ENCODE measurements around the gene DIDO1.
A peak's percentile ranks its signal among the peaks of the same experiment; 100 is the strongest.

Gene DIDO1

GRCh38 chr20:62886709-62887058 is 39.6 kb downstream of the DIDO1 start:
- Histone ChIP-seq H3K27me3 (ENCODE audit: low read depth, low read length) (no peaks in the 10 kb centered on the region), H3K4me3 (ENCODE audit: low read length) (no peak overlapping the region), H3K27ac (ENCODE audit: low read length) (peak overlapping the region; percentile 81), H3K36me3 (replicated peaks; ENCODE audit: low read depth, low read length) (peaks cover 80% of the 10 kb centered on the region), H3K9me3 (ENCODE audit: insufficient read depth, low read length) (no peaks in the 10 kb centered on the region), H3K4me1 (ENCODE audit: low read length) (peaks cover 38% of the 10 kb centered on the region), H4K20me1 (ENCODE audit: insufficient read depth, low read length) (no peaks in the 10 kb centered on the region), H3K79me2 (ENCODE audit: low read length) (0 out of 2 replicates have a peak, but pooled peaks cover 5% of the 10 kb centered on the region), H3K9ac (ENCODE audit: low read length) (no peak overlapping the region), H3K4me2 (ENCODE audit: low read length) (peak overlapping the region; percentile 52; the same call in 1 of the 2 replicates), H2AFZ (ENCODE audit: low read depth, low read length) (no peak overlapping the region)
- TF ChIP-seq, protein P1, sequence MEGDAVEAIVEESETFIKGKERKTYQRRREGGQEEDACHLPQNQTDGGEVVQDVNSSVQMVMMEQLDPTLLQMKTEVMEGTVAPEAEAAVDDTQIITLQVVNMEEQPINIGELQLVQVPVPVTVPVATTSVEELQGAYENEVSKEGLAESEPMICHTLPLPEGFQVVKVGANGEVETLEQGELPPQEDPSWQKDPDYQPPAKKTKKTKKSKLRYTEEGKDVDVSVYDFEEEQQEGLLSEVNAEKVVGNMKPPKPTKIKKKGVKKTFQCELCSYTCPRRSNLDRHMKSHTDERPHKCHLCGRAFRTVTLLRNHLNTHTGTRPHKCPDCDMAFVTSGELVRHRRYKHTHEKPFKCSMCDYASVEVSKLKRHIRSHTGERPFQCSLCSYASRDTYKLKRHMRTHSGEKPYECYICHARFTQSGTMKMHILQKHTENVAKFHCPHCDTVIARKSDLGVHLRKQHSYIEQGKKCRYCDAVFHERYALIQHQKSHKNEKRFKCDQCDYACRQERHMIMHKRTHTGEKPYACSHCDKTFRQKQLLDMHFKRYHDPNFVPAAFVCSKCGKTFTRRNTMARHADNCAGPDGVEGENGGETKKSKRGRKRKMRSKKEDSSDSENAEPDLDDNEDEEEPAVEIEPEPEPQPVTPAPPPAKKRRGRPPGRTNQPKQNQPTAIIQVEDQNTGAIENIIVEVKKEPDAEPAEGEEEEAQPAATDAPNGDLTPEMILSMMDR (IDR thresholded peaks at IDR 0.05; ENCODE audit: low read depth, low read length): no peak
- TF ChIP-seq EZH2phosphoT487 (IDR thresholded peaks at IDR 0.05; ENCODE audit: low read depth): no peak

GRCh38 chr20:62885896-62886708 is 40.2 kb downstream of the DIDO1 start:
- Histone ChIP-seq H3K4me1 (ENCODE audit: low read length) (peaks cover 38% of the 10 kb centered on the region), H3K9ac (ENCODE audit: low read length) (peak overlapping the region; percentile 37; the same call in 1 of the 2 replicates), H3K27ac (ENCODE audit: low read length) (peak overlapping the region; percentile 81), H3K36me3 (replicated peaks; ENCODE audit: low read depth, low read length) (peaks cover 80% of the 10 kb centered on the region), H3K9me3 (ENCODE audit: insufficient read depth, low read length) (no peaks in the 10 kb centered on the region), H3K4me2 (ENCODE audit: low read length) (peak overlapping the region; percentile 52), H3K27me3 (ENCODE audit: low read depth, low read length) (no peaks in the 10 kb centered on the region), H4K20me1 (ENCODE audit: insufficient read depth, low read length) (no peaks in the 10 kb centered on the region), H2AFZ (ENCODE audit: low read depth, low read length) (no peak overlapping the region), H3K4me3 (ENCODE audit: low read length) (peak overlapping the region; percentile 7; the same call in 1 of the 2 replicates), H3K79me2 (ENCODE audit: low read length) (0 out of 2 replicates have a peak, but pooled peaks cover 5% of the 10 kb centered on the region)
- no peak for TF ChIP-seq EZH2phosphoT487 (IDR thresholded peaks at IDR 0.05; ENCODE audit: low read depth)
- TF ChIP-seq, protein P1 (IDR thresholded peaks at IDR 0.05; ENCODE audit: low read depth, low read length): no peak

- H3K79me2 ChIP-seq (ENCODE audit: low read length): 0 out of 2 replicates have a peak, but pooled peaks cover 5% of the 10 kb centered on the region
- H3K36me3 ChIP-seq (replicated peaks; ENCODE audit: low read depth, low read length): peaks cover 73% of the 10 kb centered on the region
- no peaks in the 10 kb centered on the region for H4K20me1 ChIP-seq (ENCODE audit: insufficient read depth, low read length)
- H3K27me3 ChIP-seq (ENCODE audit: low read depth, low read length): no peaks in the 10 kb centered on the region
- H3K4me2 ChIP-seq (ENCODE audit: low read length): peak overlapping the region; percentile 52
- TF ChIP-seq, protein P1 (IDR thresholded peaks at IDR 0.05; ENCODE audit: low read depth, low read length): no peak
- no peak for TF ChIP-seq EZH2phosphoT487 (IDR thresholded peaks at IDR 0.05; ENCODE audit: low read depth)
- peak overlapping the region; percentile 37; the same call in 1 of the 2 replicates for H3K9ac ChIP-seq (ENCODE audit: low read length)
- H3K27ac ChIP-seq (ENCODE audit: low read length): peak overlapping the region; percentile 81
- no peak overlapping the region for H2AFZ ChIP-seq (ENCODE audit: low read depth, low read length)
- H3K9me3 ChIP-seq (ENCODE audit: insufficient read depth, low read length): no peaks in the 10 kb centered on the region
- peaks cover 38% of the 10 kb centered on the region for H3K4me1 ChIP-seq (ENCODE audit: low read length)
- H3K4me3 ChIP-seq (ENCODE audit: low read length): peak overlapping the region; percentile 7; the same call in 1 of the 2 replicates
Measured at GRCh38 chr20:62885046-62885895, 41.0 kb downstream of the DIDO1 start.

DNA sequence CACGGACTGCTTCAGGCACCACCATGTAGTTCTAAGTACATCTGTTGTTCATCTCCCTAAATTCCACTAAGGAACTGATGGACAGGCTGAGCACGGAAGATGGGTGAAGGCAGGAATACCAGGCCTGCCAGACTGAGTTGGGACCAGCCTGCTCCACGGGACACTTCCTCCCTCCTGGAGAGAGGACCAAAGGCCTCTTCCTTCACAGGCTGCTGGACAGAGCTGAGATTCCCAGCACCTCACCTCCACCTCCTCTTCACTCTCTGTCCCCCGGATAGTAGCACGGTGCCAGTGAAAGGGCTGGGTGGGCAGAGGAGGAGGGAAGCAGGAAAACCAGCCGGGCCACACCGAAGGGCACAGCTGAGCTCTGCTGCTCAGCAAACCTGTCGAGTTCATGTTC is 41.7 kb downstream of the DIDO1 start:
- H3K27ac ChIP-seq (ENCODE audit: low read length): peak overlapping the region; percentile 81
- H3K36me3 ChIP-seq (replicated peaks; ENCODE audit: low read depth, low read length): peaks cover 66% of the 10 kb centered on the region
- H3K4me2 ChIP-seq (ENCODE audit: low read length): no peak overlapping the region
- no peak overlapping the region for H2AFZ ChIP-seq (ENCODE audit: low read depth, low read length)
- peaks cover 38% of the 10 kb centered on the region for H3K4me1 ChIP-seq (ENCODE audit: low read length)
- no peak overlapping the region for H3K9ac ChIP-seq (ENCODE audit: low read length)
- no peak for TF ChIP-seq EZH2phosphoT487 (IDR thresholded peaks at IDR 0.05; ENCODE audit: low read depth)
- TF ChIP-seq, protein P1 (IDR thresholded peaks at IDR 0.05; ENCODE audit: low read depth, low read length): no peak
- H4K20me1 ChIP-seq (ENCODE audit: insufficient read depth, low read length): no peaks in the 10 kb centered on the region
- 0 out of 2 replicates have a peak, but pooled peaks cover 5% of the 10 kb centered on the region for H3K79me2 ChIP-seq (ENCODE audit: low read length)
- no peaks in the 10 kb centered on the region for H3K27me3 ChIP-seq (ENCODE audit: low read depth, low read length)
- H3K9me3 ChIP-seq (ENCODE audit: insufficient read depth, low read length): no peaks in the 10 kb centered on the region
- no peak overlapping the region for H3K4me3 ChIP-seq (ENCODE audit: low read length)
